Measurements from ENCODE around the gene WASF2.
A peak's percentile ranks its signal among the peaks of the same experiment; 100 is the strongest.

The WASF2 gene

DNA sequence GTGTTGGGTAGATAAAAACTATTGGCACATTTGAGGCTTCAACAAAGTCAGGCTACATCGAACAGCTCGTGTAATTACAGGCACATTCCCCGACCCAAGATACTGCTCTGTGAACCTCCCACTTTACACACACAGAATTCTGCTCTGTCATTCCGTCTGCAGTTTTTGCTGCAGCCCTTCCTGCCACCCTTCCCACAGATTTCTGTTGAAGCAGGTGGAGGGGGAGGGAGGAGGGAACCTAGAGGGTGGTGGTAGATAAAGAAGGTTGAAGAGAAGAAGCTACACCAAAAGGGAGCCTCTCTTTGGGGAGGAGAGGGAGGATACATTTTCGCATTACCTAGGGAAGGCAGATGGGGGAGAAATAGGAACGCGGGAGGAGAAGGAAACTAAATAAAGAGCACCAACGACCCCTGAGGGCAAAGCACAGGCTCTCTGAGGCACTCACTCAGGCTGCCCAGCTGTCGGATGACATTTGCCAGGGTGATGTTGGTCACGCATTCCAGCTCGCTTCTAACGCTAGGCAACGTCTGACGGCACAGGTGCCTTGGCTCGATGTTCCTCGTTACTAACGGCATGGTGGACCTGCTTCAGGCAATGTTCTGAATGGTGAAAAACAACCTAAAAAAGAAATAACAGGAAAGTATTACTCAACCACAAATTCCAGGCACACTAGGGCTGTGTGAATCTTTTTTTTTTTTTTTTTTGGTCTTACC, 61.5 kb downstream of the WASF2 start:
- Histone ChIP-seq H3K36me3 (ENCODE audit: control insufficient read depth, insufficient read depth, low read length) (peaks cover 10% of the 10 kb centered on the region), H3K27me3 (replicated peaks; ENCODE audit: control insufficient read depth, insufficient read depth, low read length, poor library complexity, severe bottlenecking) (no peaks in the 10 kb centered on the region), H3K9me3 (ENCODE audit: control insufficient read depth, low read length) (no peaks in the 10 kb centered on the region), H3K27ac (ENCODE audit: insufficient read depth, low read length, poor library complexity, severe bottlenecking) (peak overlapping the region; percentile 55), H3K4me1 (ENCODE audit: control insufficient read depth, insufficient read depth, low read length, poor library complexity, severe bottlenecking) (peaks cover 40% of the 10 kb centered on the region), H3K4me3 (ENCODE audit: insufficient read depth, low read depth, low read length, poor library complexity, severe bottlenecking) (peak overlapping the region; percentile 20)
- DNase-seq: no peak

DNA sequence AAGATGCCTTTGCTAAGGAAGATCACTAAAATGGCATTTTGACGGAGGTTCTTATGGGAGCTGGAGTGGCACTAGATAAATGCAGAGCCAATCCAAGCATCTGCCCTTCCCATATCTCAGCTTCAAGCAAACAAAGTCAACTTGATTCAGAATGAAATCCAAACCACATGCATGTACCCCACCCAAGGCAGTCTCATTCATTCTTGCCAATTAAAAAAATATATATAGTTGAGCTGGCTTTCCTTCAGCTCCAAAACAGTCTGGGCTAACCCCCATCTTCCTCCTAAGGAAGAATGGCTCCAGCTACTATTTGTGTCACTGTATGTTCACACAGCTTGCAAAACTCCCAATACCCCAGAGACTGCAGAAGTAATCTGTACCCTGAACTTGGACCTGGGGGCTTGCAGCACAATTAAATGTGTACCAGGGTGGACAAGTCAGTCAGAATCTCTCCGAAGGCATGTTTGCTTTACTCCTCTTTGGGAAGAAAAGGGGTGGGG, 62.1 kb downstream of the WASF2 start:
- Histone ChIP-seq H3K36me3 (ENCODE audit: control insufficient read depth, insufficient read depth, low read length) (peaks cover 10% of the 10 kb centered on the region), H3K27me3 (replicated peaks; ENCODE audit: control insufficient read depth, insufficient read depth, low read length, poor library complexity, severe bottlenecking) (no peaks in the 10 kb centered on the region), H3K4me1 (ENCODE audit: control insufficient read depth, insufficient read depth, low read length, poor library complexity, severe bottlenecking) (peaks cover 40% of the 10 kb centered on the region), H3K4me3 (ENCODE audit: insufficient read depth, low read depth, low read length, poor library complexity, severe bottlenecking) (no peak overlapping the region), H3K27ac (ENCODE audit: insufficient read depth, low read length, poor library complexity, severe bottlenecking) (no peak overlapping the region), H3K9me3 (ENCODE audit: control insufficient read depth, low read length) (no peaks in the 10 kb centered on the region)
- no peak for DNase-seq

DNA sequence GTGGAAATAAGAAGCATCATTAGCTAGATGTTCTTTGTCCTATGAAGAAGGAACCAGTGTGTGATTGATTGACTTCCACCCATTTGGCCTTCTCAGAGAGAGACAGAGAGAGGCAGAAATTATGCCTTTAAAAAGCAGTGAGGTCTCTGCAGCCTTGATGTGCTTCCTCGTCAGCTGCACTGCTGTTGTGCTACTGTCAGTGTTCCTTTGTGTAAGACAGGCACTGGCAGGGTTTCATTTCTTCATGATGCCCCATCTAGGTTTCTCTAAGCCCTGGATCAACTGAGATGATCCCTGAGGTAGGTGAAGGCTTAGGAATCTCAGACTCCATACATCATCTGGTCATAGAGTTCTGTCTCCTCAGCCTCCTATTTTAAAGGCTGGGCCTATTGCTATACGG, 62.6 kb downstream of the WASF2 start:
- no peak overlapping the region for H3K4me3 ChIP-seq (ENCODE audit: insufficient read depth, low read depth, low read length, poor library complexity, severe bottlenecking)
- no peak for DNase-seq
- H3K36me3 ChIP-seq (ENCODE audit: control insufficient read depth, insufficient read depth, low read length): peaks cover 10% of the 10 kb centered on the region
- H3K27me3 ChIP-seq (replicated peaks; ENCODE audit: control insufficient read depth, insufficient read depth, low read length, poor library complexity, severe bottlenecking): no peaks in the 10 kb centered on the region
- no peak overlapping the region for H3K27ac ChIP-seq (ENCODE audit: insufficient read depth, low read length, poor library complexity, severe bottlenecking)
- no peaks in the 10 kb centered on the region for H3K9me3 ChIP-seq (ENCODE audit: control insufficient read depth, low read length)
- peaks cover 36% of the 10 kb centered on the region for H3K4me1 ChIP-seq (ENCODE audit: control insufficient read depth, insufficient read depth, low read length, poor library complexity, severe bottlenecking)

DNA sequence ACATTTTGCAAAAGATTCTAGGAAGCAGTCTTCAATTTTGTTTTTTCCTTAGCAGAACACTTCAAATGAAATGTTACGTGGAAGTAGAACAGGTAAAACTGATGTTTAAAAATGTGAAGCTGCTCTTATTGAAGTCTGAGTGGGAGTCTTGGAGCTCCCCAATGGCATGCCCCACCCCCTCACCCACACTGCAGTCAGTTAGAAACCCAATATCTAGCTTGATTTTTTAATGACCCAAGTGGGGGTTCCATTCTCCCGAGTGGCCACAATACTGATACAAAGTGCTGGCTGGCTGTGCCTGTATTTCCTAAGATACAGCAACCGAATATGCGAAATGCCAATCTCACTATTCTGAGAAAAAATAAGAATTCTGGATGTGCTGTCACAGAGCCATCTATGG, 66.3 kb downstream of the WASF2 start:
- H3K9me3 ChIP-seq (ENCODE audit: control insufficient read depth, low read length): no peaks in the 10 kb centered on the region
- peaks cover 15% of the 10 kb centered on the region for H3K4me1 ChIP-seq (ENCODE audit: control insufficient read depth, insufficient read depth, low read length, poor library complexity, severe bottlenecking)
- DNase-seq: no peak
- no peak overlapping the region for H3K27ac ChIP-seq (ENCODE audit: insufficient read depth, low read length, poor library complexity, severe bottlenecking)
- H3K36me3 ChIP-seq (ENCODE audit: control insufficient read depth, insufficient read depth, low read length): peaks cover 10% of the 10 kb centered on the region
- H3K27me3 ChIP-seq (replicated peaks; ENCODE audit: control insufficient read depth, insufficient read depth, low read length, poor library complexity, severe bottlenecking): no peaks in the 10 kb centered on the region
- H3K4me3 ChIP-seq (ENCODE audit: insufficient read depth, low read depth, low read length, poor library complexity, severe bottlenecking): no peak overlapping the region

DNA sequence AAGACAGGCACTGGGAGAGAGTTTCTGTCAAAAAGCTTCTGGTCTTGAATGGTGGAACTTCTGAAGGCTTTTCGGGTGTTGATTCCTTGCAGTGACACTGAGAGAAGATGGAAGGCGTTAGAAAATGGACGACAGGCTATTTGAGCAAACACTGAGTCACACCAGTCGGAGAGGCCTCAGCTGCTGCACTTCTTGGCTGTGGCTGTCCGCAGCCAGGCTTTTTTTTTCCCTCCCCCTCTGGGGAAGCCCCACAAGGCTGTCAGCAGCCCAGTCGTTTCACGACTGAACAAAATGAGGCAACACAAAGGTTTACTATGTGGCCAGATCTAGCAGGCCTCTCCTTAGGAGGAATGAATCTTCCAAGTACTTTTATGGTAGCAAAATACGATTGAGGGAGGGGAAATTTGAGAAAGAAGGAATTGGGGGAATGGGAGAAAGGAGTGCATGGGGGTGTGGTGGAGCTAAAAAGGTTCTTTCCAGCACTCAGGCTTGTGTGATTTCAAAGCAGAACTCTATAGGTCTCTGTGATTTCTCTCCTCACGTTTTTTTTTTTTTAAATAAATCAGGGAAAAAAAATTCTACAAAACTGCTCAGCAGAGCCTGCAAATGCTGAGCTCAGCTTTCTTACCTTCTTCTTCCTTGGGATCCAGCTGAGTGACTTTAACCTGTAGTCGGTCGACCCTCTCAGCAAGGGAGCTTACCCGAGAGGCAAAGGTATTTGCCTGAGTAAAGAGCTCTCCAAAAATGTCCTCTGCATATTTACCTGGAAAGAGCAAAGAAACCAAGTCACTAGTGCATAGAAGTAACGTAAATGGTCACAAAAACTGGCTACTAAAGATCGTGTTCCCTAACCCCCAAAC, 71.4 kb downstream of the WASF2 start:
- H3K4me1 ChIP-seq (ENCODE audit: control insufficient read depth, insufficient read depth, low read length, poor library complexity, severe bottlenecking): peaks cover 6% of the 10 kb centered on the region
- peaks cover 50% of the 10 kb centered on the region for H3K36me3 ChIP-seq (ENCODE audit: control insufficient read depth, insufficient read depth, low read length)
- no peak overlapping the region for H3K4me3 ChIP-seq (ENCODE audit: insufficient read depth, low read depth, low read length, poor library complexity, severe bottlenecking)
- H3K27me3 ChIP-seq (replicated peaks; ENCODE audit: control insufficient read depth, insufficient read depth, low read length, poor library complexity, severe bottlenecking): no peaks in the 10 kb centered on the region
- H3K27ac ChIP-seq (ENCODE audit: insufficient read depth, low read length, poor library complexity, severe bottlenecking): peak overlapping the region; percentile 48
- peak in 2 of 3 donors; percentile 19 to 23 for DNase-seq
- no peaks in the 10 kb centered on the region for H3K9me3 ChIP-seq (ENCODE audit: control insufficient read depth, low read length)

DNA sequence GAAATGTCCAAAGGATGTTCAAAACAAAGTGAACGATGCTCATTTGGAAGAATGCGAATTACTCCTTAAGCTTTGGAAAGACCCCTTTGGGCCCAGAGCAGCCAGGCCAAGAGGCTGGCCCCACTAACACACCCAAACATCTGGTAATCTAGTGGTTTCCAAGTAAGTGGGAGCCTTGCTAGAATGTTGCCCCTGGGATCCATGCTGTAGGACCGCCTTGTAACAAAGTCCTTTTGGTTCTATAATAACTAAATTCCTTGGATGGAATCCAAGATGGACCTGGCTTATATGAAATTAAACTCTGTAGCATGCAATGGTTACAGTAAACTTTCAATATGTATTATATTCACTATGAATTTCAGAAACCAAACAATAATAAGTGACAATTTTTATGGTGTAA, 72.3 kb downstream of the WASF2 start:
- Histone ChIP-seq H3K4me3 (ENCODE audit: insufficient read depth, low read depth, low read length, poor library complexity, severe bottlenecking) (no peak overlapping the region), H3K9me3 (ENCODE audit: control insufficient read depth, low read length) (no peaks in the 10 kb centered on the region), H3K36me3 (ENCODE audit: control insufficient read depth, insufficient read depth, low read length) (peaks cover 57% of the 10 kb centered on the region), H3K27me3 (replicated peaks; ENCODE audit: control insufficient read depth, insufficient read depth, low read length, poor library complexity, severe bottlenecking) (no peaks in the 10 kb centered on the region), H3K4me1 (ENCODE audit: control insufficient read depth, insufficient read depth, low read length, poor library complexity, severe bottlenecking) (peaks cover 6% of the 10 kb centered on the region), H3K27ac (ENCODE audit: insufficient read depth, low read length, poor library complexity, severe bottlenecking) (no peak overlapping the region)
- DNase-seq: no peak

DNA sequence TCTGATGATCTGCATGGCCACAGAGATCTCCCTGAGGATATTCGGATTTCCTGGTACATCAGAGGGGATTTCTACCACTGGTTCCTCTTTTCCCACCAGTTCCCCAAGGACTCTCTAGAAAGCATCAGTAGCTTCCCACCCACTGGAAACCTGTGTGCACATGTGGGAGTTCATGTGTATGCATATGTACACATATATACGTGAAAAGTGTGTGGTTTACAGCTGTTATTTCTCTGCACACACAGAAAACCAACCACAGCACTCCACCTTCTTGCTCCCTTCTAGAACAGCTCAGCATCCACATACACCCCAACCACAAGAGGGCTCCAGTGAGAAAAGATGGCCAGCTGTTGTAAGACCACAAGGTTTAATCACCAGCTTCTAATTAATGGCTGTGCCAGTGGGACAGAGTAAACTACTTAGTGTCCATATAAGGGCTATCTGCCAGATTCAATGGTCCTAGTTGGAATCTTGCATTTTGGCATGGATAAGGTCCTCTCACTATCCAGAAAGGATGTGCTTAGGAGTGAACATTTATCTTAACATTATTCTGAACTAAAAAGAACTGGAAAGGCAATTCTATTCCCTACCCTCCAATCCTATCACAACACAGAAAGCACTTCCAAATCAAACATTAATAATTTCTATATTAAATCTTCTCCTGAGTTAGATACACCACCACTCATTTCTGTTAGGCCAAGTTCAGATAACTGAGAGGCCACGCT, 73.4 kb downstream of the WASF2 start:
- Histone ChIP-seq H3K27ac (ENCODE audit: insufficient read depth, low read length, poor library complexity, severe bottlenecking) (no peak overlapping the region), H3K4me1 (ENCODE audit: control insufficient read depth, insufficient read depth, low read length, poor library complexity, severe bottlenecking) (no peaks in the 10 kb centered on the region), H3K4me3 (ENCODE audit: insufficient read depth, low read depth, low read length, poor library complexity, severe bottlenecking) (no peak overlapping the region), H3K9me3 (ENCODE audit: control insufficient read depth, low read length) (no peaks in the 10 kb centered on the region), H3K36me3 (ENCODE audit: control insufficient read depth, insufficient read depth, low read length) (peaks cover 67% of the 10 kb centered on the region), H3K27me3 (replicated peaks; ENCODE audit: control insufficient read depth, insufficient read depth, low read length, poor library complexity, severe bottlenecking) (no peaks in the 10 kb centered on the region)
- DNase-seq: no peak

DNA sequence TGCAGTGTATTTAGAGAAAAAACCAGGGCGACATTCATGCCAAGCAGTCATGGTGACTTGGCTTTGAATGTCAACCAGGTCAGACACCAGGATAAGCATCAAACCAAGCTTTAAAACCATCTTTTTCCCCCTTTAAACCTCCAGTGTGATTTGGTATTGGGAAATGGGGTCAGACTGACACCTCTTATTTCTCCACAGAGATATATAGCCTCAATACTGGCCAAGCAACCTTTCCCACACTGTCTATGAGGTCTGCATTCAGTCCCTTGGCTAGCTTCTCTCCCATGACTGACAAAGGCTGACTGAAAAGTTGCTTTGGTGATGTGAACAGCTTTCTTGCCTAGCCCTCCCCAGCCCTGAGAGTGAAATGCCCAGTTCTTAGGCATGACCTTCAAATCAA, 75.9 kb downstream of the WASF2 start:
- no peak for DNase-seq
- H3K4me1 ChIP-seq (ENCODE audit: control insufficient read depth, insufficient read depth, low read length, poor library complexity, severe bottlenecking): no peaks in the 10 kb centered on the region
- H3K4me3 ChIP-seq (ENCODE audit: insufficient read depth, low read depth, low read length, poor library complexity, severe bottlenecking): no peak overlapping the region
- H3K27ac ChIP-seq (ENCODE audit: insufficient read depth, low read length, poor library complexity, severe bottlenecking): no peak overlapping the region
- peaks cover 87% of the 10 kb centered on the region for H3K36me3 ChIP-seq (ENCODE audit: control insufficient read depth, insufficient read depth, low read length)
- H3K27me3 ChIP-seq (replicated peaks; ENCODE audit: control insufficient read depth, insufficient read depth, low read length, poor library complexity, severe bottlenecking): no peaks in the 10 kb centered on the region
- H3K9me3 ChIP-seq (ENCODE audit: control insufficient read depth, low read length): no peaks in the 10 kb centered on the region

DNA sequence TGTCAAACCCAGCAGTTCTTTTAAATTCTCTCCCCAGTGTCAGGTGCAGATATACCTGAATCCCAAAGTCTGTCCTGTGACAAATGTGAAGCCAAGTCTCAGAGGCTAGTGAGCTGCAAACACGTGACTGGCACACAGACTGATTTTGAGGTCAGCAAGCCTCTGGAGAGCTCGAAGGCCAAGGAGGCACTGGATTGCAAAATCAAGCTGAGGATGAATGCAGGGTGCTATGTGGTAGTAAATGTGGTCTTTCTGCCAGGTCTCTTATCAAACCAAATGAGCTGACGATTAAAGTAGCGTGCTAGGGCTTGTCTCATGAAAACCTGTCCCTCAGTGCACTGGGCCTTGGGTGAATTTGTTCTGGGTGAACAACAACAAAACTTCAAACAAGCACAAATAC, 77.0 kb downstream of the WASF2 start:
- Histone ChIP-seq H3K27ac (ENCODE audit: insufficient read depth, low read length, poor library complexity, severe bottlenecking) (no peak overlapping the region), H3K9me3 (ENCODE audit: control insufficient read depth, low read length) (no peaks in the 10 kb centered on the region), H3K4me1 (ENCODE audit: control insufficient read depth, insufficient read depth, low read length, poor library complexity, severe bottlenecking) (no peaks in the 10 kb centered on the region), H3K4me3 (ENCODE audit: insufficient read depth, low read depth, low read length, poor library complexity, severe bottlenecking) (no peak overlapping the region), H3K36me3 (ENCODE audit: control insufficient read depth, insufficient read depth, low read length) (peaks cover 91% of the 10 kb centered on the region), H3K27me3 (replicated peaks; ENCODE audit: control insufficient read depth, insufficient read depth, low read length, poor library complexity, severe bottlenecking) (no peaks in the 10 kb centered on the region)
- no peak for DNase-seq
